Testis (tissue), 3 donors: Measurements from ENCODE around the gene MEG3. TPM values are rescaled to one million over a fixed set of nuclear protein-coding genes. Genes with fewer than 3 reads are reported as not detected.
A peak's percentile ranks its signal among the peaks of the same experiment; 100 is the strongest.

Experiments
- DNase-seq: peaks from one replicate; pipeline ENCODE4 v3.0.0-alpha.2; 2019
- H3K27ac ChIP-seq, 2 donors: fragments of 200-600 bp; sonication (generic); one replicate each; pipeline ENCODE4 v1.5.1; 2019
- H3K27me3 ChIP-seq: fragments of 200-600 bp; sonication (generic); one replicate; pipeline ENCODE4 v1.5.1; 2019
- H3K36me3 ChIP-seq: fragments of 200-600 bp; sonication (generic); one replicate; pipeline ENCODE4 v1.5.1; 2017; ENCODE audit warnings: low read depth; ENCODE audit errors: missing control alignments
- H3K4me1 ChIP-seq: fragments of 200-600 bp; sonication (generic); one replicate; pipeline ENCODE4 v1.5.1; 2019
- H3K4me3 ChIP-seq, 2 donors: fragments of 200-600 bp; sonication (generic); one replicate each; pipeline ENCODE4 v1.5.1; 2017 to 2019
- H3K9me3 ChIP-seq: fragments of 200-600 bp; sonication (generic); one replicate; pipeline ENCODE4 v1.5.1; 2017
- CTCF ChIP-seq, 3 experiments: fragments of 450-650 bp in 2 of 3; fragments of 200-600 bp in 1 of 3; sonication (generic) in 1 of 3; IDR thresholded peaks; one replicate each; pipeline ENCODE4 v1.5.1; 2016 to 2019; ENCODE audit warnings: antibody characterized with exemption in 3 of 3, mild to moderate bottlenecking in 2 of 3, moderate library complexity in 1 of 3
- POLR2A ChIP-seq: fragments of 450-650 bp; IDR thresholded peaks from one replicate; pipeline ENCODE4 v1.6.1; 2017; ENCODE audit warnings: antibody characterized with exemption, mild to moderate bottlenecking, moderate library complexity
- WGBS, 2 donors: methylation state at CpG; one replicate each; pipeline ENCODE4 v1.1.5; 2018; 5-methylcytosine and 5-hydroxymethylcytosine counted together
- intact Hi-C: fragments of 100-400 bp; cut with DNase I; formaldehyde crosslinking; loops from one replicate; pipeline ENCODE4 v1.15.1; 2023; ENCODE audit warnings: low total_unique reads
- polyA plus RNA-seq: library from polyadenylated mRNA; stranded (reverse); fragments of 350-450 nt; fragmentation: Illumina TruSeq; extraction: RNeasy Lipid Tissue Mini Kit (QIAGEN cat#74804); gene quantifications from one replicate; pipeline ENCODE4 v1.2.3, GENCODE V29; 2014; ENCODE audit warnings: low read depth, low replicate concordance; ENCODE audit not compliant: insufficient read depth
- total RNA-seq, 2 donors: library from RNA; depleted of rRNA; stranded (reverse); fragments of >200 nt; gene quantifications; one replicate each; pipeline ENCODE4 v1.2.3, GENCODE V29; 2016

The MEG3 gene
- total and polyA plus RNA-seq, 3 donors from 2014 or later, result 107 to 324 (median 228) TPM

GRCh38 chr14:100898465-100898864 is 72.5 kb downstream of the MEG3 start:
- Histone ChIP-seq H3K9me3 (no peaks in the 10 kb centered on the region), H3K36me3 (no peaks in the 10 kb centered on the region), H3K27ac (no peak overlapping the region), H3K27me3 (no peaks in the 10 kb centered on the region), H3K4me1 (peaks cover 21% of the 10 kb centered on the region), H3K4me3 (no peak overlapping the region)
- intact Hi-C loops, result no loop called here
- DNase-seq, result peak; percentile 12
- 65 to 70% methylated on average over 11 of the region's 11 CpGs for WGBS, 2 donors
- no peak for TF ChIP-seq POLR2A
- no peak for TF ChIP-seq CTCF (IDR thresholded peaks at IDR 0.05)

- Histone ChIP-seq H3K9me3 (no peaks in the 10 kb centered on the region), H3K27me3 (no peaks in the 10 kb centered on the region), H3K4me3 (no peak overlapping the region), H3K4me1 (peaks cover 24% of the 10 kb centered on the region), H3K36me3 (no peaks in the 10 kb centered on the region), H3K27ac (no peak overlapping the region)
- 52 to 61% methylated on average over 21 of the region's 21 CpGs for WGBS, 2 donors
- TF ChIP-seq POLR2A, result no peak
- peak; percentile 54 for DNase-seq
- intact Hi-C loops, result no loop called here
Measured at GRCh38 chr14:100898935-100899883, 73.3 kb downstream of the MEG3 start.

- no peaks in the 10 kb centered on the region for H3K27me3 ChIP-seq
- H3K4me3 ChIP-seq, result no peak overlapping the region
- H3K4me1 ChIP-seq, result peaks cover 24% of the 10 kb centered on the region
- intact Hi-C loops, result no loop called here
- H3K36me3 ChIP-seq, result no peaks in the 10 kb centered on the region
- WGBS, 2 donors, result 35 to 47% methylated on average over 9 to 19 of the region's 19 CpGs
- H3K9me3 ChIP-seq, result no peaks in the 10 kb centered on the region
- peak; percentile 36 for DNase-seq
- no peak for TF ChIP-seq CTCF (IDR thresholded peaks at IDR 0.05)
- no peak for TF ChIP-seq POLR2A
- no peak overlapping the region for H3K27ac ChIP-seq
Measured at GRCh38 chr14:100899884-100900771, 74.2 kb downstream of the MEG3 start.

- WGBS, 2 donors, result 64 to 67% methylated on average over 10 to 15 of the region's 15 CpGs
- Histone ChIP-seq H3K27ac (no peak overlapping the region), H3K4me3 (no peak overlapping the region), H3K9me3 (no peaks in the 10 kb centered on the region), H3K36me3 (no peaks in the 10 kb centered on the region), H3K27me3 (no peaks in the 10 kb centered on the region), H3K4me1 (peaks cover 24% of the 10 kb centered on the region)
- TF ChIP-seq POLR2A (no peak), CTCF (IDR thresholded peaks at IDR 0.05) (peak in 1 of 3 experiments; percentile 15)
- DNase-seq, result peak; percentile 54
- intact Hi-C loops, result no loop called here
Measured at GRCh38 chr14:100900837-100901390, 75.0 kb downstream of the MEG3 start.
